Liver (tissue), 9 donors: ENCODE results near the gene MTM1. TPM values are rescaled to one million over a fixed set of nuclear protein-coding genes. Genes with fewer than 3 reads are reported as not detected.

ENCODE experiments used
- DNase-seq: peaks from one replicate; pipeline ENCODE4 v3.0.0-alpha.2; 2017; ENCODE audit warnings: low spot score
- H3K27ac ChIP-seq, 2 donors: one replicate each; pipeline ENCODE4 v1.7.0; 2013; ENCODE audit warnings: inconsistent platforms in 2 of 2, low read length in 2 of 2, control low read depth in 1 of 2, low read depth in 1 of 2, mild to moderate bottlenecking in 1 of 2
- H3K27me3 ChIP-seq, 4 donors: one replicate each; pipeline versions ENCODE4 v1.6.1 to v1.7.0; 2013; ENCODE audit warnings: low read length in 3 of 4, inconsistent platforms in 1 of 4, mild to moderate bottlenecking in 1 of 4, moderate library complexity in 1 of 4; ENCODE audit not compliant: control insufficient read depth in 4 of 4, insufficient read depth in 4 of 4
- H3K36me3 ChIP-seq, 4 donors: one replicate each; pipeline versions ENCODE4 v1.6.1 to v1.7.0; 2013; ENCODE audit warnings: low read length in 3 of 4, mild to moderate bottlenecking in 3 of 4, low read depth in 1 of 4, moderate library complexity in 1 of 4; ENCODE audit not compliant: control insufficient read depth in 4 of 4, insufficient read depth in 3 of 4
- H3K4me1 ChIP-seq, 4 donors: one replicate each; pipeline versions ENCODE4 v1.6.1 to v1.7.0; 2013; ENCODE audit warnings: low read length in 3 of 4, mild to moderate bottlenecking in 3 of 4, moderate library complexity in 1 of 4; ENCODE audit not compliant: control insufficient read depth in 4 of 4, insufficient read depth in 4 of 4
- H3K4me3 ChIP-seq, 3 donors: one replicate each; pipeline versions ENCODE4 v1.6.1 to v1.7.0; 2013; ENCODE audit warnings: low read length in 3 of 3, control low read depth in 1 of 3, low read depth in 1 of 3, mild to moderate bottlenecking in 1 of 3
- H3K9ac ChIP-seq, 2 donors: one replicate each; pipeline ENCODE4 v1.7.0; 2013; ENCODE audit warnings: low read length in 2 of 2, mild to moderate bottlenecking in 2 of 2, moderate library complexity in 2 of 2, control low read depth in 1 of 2, low read depth in 1 of 2
- H3K9me3 ChIP-seq, 4 donors: one replicate each; pipeline versions ENCODE4 v1.6.1 to v1.7.0; 2013; ENCODE audit warnings: low read length in 3 of 4; ENCODE audit not compliant: control insufficient read depth in 4 of 4
- EGR1 ChIP-seq, 2 donors: IDR thresholded peaks; 2 replicates each; pipeline ENCODE4 v1.6.1; 2016 to 2018; ENCODE audit warnings: antibody characterized with exemption in 2 of 2, low read depth in 2 of 2
- FOXA1 ChIP-seq: IDR thresholded peaks from 2 replicates; pipeline ENCODE4 v1.6.1; 2016; ENCODE audit warnings: antibody characterized with exemption
- FOXA2 ChIP-seq: IDR thresholded peaks from 2 replicates; pipeline ENCODE4 v1.6.1; 2016; ENCODE audit warnings: antibody characterized with exemption
- GABPA ChIP-seq, 2 donors: IDR thresholded peaks in 1 of 2; conservative IDR thresholded peaks in 1 of 2; 2 replicates each; pipeline ENCODE4 v1.6.1; 2016; ENCODE audit warnings: antibody characterized with exemption in 2 of 2, mild to moderate bottlenecking in 1 of 2, moderate library complexity in 1 of 2
- HNF4A ChIP-seq, 2 donors: conservative IDR thresholded peaks; 2 replicates each; pipeline ENCODE4 v1.6.1; 2016; ENCODE audit warnings: antibody characterized with exemption in 2 of 2, mild to moderate bottlenecking in 2 of 2
- HNF4G ChIP-seq: IDR thresholded peaks from 2 replicates; pipeline ENCODE4 v1.6.1; 2016; ENCODE audit warnings: antibody characterized with exemption
- MAX ChIP-seq: IDR thresholded peaks from 2 replicates; pipeline ENCODE4 v1.6.1; 2016; ENCODE audit warnings: antibody characterized with exemption
- NR2F2 ChIP-seq: IDR thresholded peaks from 2 replicates; pipeline ENCODE4 v1.6.1; 2016; ENCODE audit warnings: antibody characterized with exemption
- REST ChIP-seq: IDR thresholded peaks from 2 replicates; pipeline ENCODE4 v1.6.1; 2016; ENCODE audit warnings: antibody characterized with exemption, mild to moderate bottlenecking
- RXRA ChIP-seq, 2 donors: IDR thresholded peaks; 2 replicates each; pipeline ENCODE4 v1.6.1; 2017 to 2018; ENCODE audit warnings: antibody characterized with exemption in 2 of 2, mild to moderate bottlenecking in 1 of 2
- SP1 ChIP-seq: IDR thresholded peaks from 2 replicates; pipeline ENCODE4 v1.6.1; 2018; ENCODE audit warnings: antibody characterized with exemption, mild to moderate bottlenecking
- TAF1 ChIP-seq: conservative IDR thresholded peaks from 2 replicates; pipeline ENCODE4 v1.6.1; 2016; ENCODE audit warnings: antibody characterized with exemption, mild to moderate bottlenecking
- YY1 ChIP-seq: IDR thresholded peaks from 2 replicates; pipeline ENCODE4 v1.6.1; 2016; ENCODE audit warnings: antibody characterized with exemption, mild to moderate bottlenecking
- ZBTB33 ChIP-seq: IDR thresholded peaks from 2 replicates; pipeline ENCODE4 v1.6.1; 2016; ENCODE audit warnings: antibody characterized with exemption
- WGBS: extraction: QIAGEN DNeasy Blood & Tissue Kit; methylation state at CpG from one replicate; pipeline ENCODE4 v1.1.7; 2013; 5-methylcytosine and 5-hydroxymethylcytosine counted together
- polyA plus RNA-seq, 2 donors: library from polyadenylated mRNA; stranded (reverse) in 1 of 2; unstranded in 1 of 2; fragments of 200-250 nt in 1 of 2; fragments of >200 nt in 1 of 2; fragmentation: Nextera tagmentation in 1 of 2; extraction: Ambion mirVana in 1 of 2; gene quantifications; one replicate each; pipeline versions ENCODE4 v1.2.1 to v1.2.3, GENCODE V29; 2013 to 2015
- total RNA-seq, 2 donors: library from RNA; depleted of rRNA; stranded (reverse); fragments of >200 nt; gene quantifications; one replicate each; pipeline ENCODE4 v1.2.3, GENCODE V29; 2014
- donor health status: healthy.
- donor health status: healthy.
- donor health status: healthy.
- donor health status: healthy.
- donor health status: healthy.

The MTM1 gene
- total and polyA plus RNA-seq, 4 donors, result 5.9 to 21.2 (median 11.4) TPM

GRCh38 chrX:150700107-150700506 is 131.7 kb downstream of the MTM1 start:
- no peak overlapping the region for H3K9ac ChIP-seq
- no peaks in the 10 kb centered on the region for H3K9me3 ChIP-seq
- no peak overlapping the region for H3K4me3 ChIP-seq
- H3K27ac ChIP-seq, result no peak overlapping the region
- H3K4me1 ChIP-seq, result peaks cover 0 to 2% (median under 1%) of the 10 kb centered on the region in 4 donors
- DNase-seq, result no peak
- H3K27me3 ChIP-seq, result no peaks in the 10 kb centered on the region
- peaks cover 0 to 4% (median 0%) of the 10 kb centered on the region in 4 donors for H3K36me3 ChIP-seq
- TF ChIP-seq RXRA (IDR thresholded peaks at IDR 0.05), result no peak
- no peak for TF ChIP-seq YY1
- TF ChIP-seq EGR1 (IDR thresholded peaks at IDR 0.05; ENCODE audit: low read depth in 2 of 2), result no peak
- TF ChIP-seq SP1, result no peak
- TF ChIP-seq HNF4G, result no peak
- no peak for TF ChIP-seq GABPA (IDR thresholded peaks at IDR 0.05 in 1 of 2, conservative IDR thresholded peaks at IDR 0.05 in 1 of 2)
- TF ChIP-seq TAF1, result no peak
- TF ChIP-seq FOXA2, result no peak
- TF ChIP-seq ZBTB33, result no peak
- TF ChIP-seq NR2F2, result no peak
- no peak for TF ChIP-seq MAX

- H3K4me3 ChIP-seq, result no peak overlapping the region
- 100% methylated on average over 1 of the region's 1 CpG for WGBS
- no peak overlapping the region for H3K9ac ChIP-seq
- no peak overlapping the region for H3K27ac ChIP-seq
- H3K36me3 ChIP-seq, result peaks cover 0 to 4% (median 0%) of the 10 kb centered on the region in 4 donors
- DNase-seq, result no peak
- TF ChIP-seq FOXA1, result no peak
- no peaks in the 10 kb centered on the region for H3K27me3 ChIP-seq
- no peaks in the 10 kb centered on the region for H3K4me1 ChIP-seq
- H3K9me3 ChIP-seq, result no peaks in the 10 kb centered on the region
Measured at GRCh38 chrX:150701377-150701776, 133.0 kb downstream of the MTM1 start.

- Histone ChIP-seq H3K36me3 (peaks cover 0 to 2% (median 0%) of the 10 kb centered on the region in 4 donors), H3K9me3 (no peaks in the 10 kb centered on the region), H3K27me3 (no peaks in the 10 kb centered on the region), H3K9ac (no peak overlapping the region), H3K4me3 (no peak overlapping the region), H3K4me1 (no peaks in the 10 kb centered on the region), H3K27ac (no peak overlapping the region)
- WGBS, result 98% methylated on average over 1 of the region's 1 CpG
- TF ChIP-seq REST (no peak), HNF4A (conservative IDR thresholded peaks at IDR 0.05) (no peak), RXRA (IDR thresholded peaks at IDR 0.05) (no peak)
- no peak for DNase-seq
Measured at GRCh38 chrX:150702966-150703694, 134.7 kb downstream of the MTM1 start.
